NT2/D1 (cell line): ENCODE data around the gene QKI.

Experiments
- YY1 ChIP-seq: IDR thresholded peaks from 2 replicates; pipeline ENCODE4 v1.6.1; 2011; ENCODE audit not compliant: insufficient read length, insufficient read depth
- ZNF274 ChIP-seq: IDR thresholded peaks from 2 replicates; pipeline ENCODE4 v1.6.1; 2011; ENCODE audit warnings: mild to moderate bottlenecking, low read depth, low read length

DNA sequence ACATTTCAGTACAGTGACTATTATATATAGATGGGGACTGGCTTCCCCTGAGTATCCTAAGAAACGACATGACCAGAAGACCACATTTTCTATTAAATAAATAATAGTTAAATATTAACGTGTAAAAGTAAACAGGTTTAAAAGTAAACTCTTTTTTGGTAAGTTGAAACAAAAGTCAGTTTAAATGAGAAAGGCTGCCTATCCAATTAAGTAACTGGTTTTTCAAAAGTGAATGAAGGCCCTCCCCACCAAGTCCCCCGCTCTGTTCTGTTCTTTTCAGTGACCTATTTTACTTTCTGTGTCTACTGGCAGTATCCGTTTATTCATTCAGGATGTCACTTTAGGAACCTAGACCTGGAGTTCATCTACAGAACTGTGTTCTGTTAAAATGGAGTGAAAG, 32.0 kb downstream of the QKI start:
- no peak for TF ChIP-seq ZNF274
- TF ChIP-seq YY1, result no peak
